HG03135 (cell line): Measurements from ENCODE around the gene LRP3.

ENCODE experiments used
- ATAC-seq: cut with Tn5 transposase; IDR thresholded peaks from one replicate; pipeline ENCODE4 v1.9.1; 2021; ENCODE audit warnings: mild to moderate bottlenecking, moderate library complexity; ENCODE audit not compliant: unreplicated experiment

LRP3 gene

DNA sequence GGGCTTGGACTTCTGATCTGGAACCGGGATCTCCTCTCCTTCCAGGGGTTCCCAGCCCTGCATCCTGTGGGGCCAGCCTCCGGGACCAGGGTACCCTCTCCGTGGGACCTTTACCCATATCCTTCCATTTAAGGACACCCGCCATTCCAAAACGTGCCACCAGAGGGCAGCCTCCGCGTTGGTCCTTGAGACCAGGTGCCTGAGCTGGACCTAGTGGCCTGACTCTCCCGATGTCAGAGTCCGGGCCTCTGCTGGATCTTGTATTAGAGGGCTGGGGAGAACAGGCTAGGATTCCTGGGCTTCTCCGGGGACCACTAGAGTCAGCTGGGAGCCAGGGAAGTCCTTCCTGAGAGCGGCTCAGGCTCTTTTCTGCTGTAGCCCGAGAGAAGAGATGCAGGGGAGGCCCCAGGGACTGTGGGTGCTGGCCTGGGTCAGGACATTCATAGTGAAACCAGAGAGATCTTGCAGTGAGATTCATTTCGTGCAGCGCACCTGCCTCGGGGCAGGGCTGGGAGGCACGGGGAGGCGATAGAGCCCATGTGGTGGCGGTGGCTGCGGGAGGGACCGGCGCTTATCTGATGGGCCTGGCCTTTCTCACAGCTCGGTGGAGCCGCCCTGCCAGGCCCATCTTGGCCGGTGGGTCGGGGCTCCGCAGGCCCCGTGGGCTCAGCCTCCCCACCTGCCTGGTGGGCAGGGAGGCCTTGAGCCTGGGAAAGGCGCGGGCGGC is 41.3 kb downstream of the LRP3 start:
- peak; percentile 86 for ATAC-seq

DNA sequence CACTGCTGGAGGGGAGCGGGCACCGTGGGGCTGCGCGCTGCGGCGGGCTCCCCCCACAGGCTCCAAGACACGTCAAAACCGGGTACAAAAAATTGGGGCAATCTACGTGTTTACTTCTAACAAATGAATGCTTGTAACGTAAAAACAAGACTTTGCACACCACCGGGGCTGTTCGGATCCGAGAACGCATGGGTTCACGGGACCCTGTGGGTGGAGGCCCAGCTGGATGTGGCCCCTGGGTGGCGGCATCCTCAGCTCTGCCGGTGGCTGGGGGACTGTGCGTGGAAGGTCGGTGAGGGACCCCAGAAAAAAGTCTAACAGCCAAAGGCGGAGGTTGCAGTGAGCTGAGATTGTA is 41.8 kb downstream of the LRP3 start:
- ATAC-seq, result no peak

DNA sequence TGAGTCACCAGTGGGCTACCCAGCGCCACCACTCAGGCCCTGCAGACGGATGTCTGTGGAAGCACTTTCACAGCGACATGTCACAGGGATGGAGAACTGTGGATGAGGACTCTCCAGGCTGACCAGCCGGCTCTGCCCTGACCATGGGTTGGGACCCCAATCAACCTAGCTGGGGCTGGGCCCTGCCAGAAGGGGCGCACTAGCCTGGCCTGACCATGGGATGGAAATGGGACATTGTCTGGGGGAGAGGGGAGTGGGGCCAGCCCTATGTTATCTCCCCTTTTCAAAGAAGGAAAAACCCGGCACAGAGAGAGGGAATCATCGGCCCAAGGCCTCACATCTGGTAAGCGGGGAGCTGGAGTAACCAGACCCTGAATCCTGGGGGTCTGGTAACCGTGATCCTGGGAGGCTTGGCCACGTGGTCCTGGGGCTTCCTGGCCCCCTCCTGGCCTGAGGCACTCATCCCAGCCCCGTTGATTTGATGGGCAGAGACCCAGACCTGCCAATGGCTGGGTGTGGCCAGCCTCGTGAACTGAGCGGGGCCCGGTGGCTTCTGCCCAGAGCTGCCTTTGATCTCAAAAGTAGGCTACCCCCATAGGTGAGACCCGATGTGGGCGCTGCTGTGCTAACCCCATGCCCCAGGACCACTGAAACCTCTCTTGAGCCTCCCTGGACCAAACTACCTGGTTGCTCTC is 42.7 kb downstream of the LRP3 start:
- ATAC-seq, result no peak

DNA sequence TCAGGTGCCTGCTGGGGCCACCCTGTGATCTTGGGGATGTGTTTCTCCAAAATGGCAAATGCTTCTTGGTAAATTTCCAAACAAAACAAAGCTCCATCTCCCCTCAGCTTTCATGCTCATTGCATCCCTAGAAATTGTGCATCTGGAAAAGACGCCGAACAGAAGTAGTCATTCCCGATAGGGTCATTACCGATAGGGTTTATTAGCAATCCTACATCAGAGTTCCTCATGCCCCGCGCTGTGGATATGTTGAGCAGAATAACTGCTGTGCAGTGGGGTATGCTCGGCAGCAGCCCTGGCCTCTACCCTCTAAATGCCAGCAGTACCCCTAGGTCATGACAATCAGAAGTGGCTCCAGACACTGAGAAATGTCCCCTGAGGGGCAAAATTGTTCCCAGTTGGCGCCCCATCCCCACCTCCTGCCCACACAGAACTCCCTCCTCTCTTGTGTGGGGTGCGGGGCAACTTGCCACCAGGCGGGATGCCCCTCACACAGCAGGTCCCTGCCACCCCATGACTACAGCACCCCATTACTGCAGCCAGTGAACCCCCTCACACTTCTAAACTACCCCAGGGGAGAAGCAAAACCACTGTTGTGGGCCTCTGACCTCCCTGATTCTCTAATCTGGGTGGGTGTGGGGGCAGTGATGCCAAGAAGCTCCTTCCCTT is 44.5 kb downstream of the LRP3 start:
- ATAC-seq, result no peak

DNA sequence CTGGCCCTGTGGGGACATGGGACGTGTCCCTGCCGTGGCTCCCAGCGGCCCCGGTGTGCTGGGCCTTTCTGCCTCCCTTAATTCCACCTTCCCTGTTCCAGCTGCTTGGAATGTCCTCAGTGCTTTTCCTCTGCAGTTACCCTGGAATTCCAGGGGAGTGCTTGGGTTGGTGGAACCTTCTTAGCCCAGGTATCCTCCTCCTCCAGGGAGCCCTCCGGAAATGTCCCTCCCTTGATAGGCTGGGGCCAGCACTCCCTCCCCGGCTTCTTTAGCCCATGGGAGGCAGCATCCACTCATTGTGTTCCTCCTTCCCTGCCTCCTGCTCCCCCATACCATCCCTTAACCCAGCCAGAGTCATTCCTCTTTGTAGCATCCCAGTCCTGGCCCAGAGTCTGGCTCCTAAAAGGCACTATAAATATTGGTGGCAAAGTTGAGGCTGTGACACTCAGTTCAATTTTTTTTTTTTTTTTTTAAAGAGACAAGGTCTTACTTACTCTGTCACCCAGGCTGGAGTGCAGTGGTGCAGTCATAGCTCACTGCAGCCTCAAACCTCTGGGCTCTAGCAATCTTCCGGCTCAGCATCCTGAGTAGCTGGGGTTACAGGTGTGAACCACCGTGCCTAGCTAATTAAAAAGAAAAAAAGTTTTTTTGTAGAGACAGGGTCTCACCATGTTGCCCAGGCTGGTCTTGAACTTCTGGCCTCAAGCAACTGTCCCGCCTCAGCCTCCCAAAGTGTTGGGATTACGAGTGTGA is 45.3 kb downstream of the LRP3 start:
- no peak for ATAC-seq

DNA sequence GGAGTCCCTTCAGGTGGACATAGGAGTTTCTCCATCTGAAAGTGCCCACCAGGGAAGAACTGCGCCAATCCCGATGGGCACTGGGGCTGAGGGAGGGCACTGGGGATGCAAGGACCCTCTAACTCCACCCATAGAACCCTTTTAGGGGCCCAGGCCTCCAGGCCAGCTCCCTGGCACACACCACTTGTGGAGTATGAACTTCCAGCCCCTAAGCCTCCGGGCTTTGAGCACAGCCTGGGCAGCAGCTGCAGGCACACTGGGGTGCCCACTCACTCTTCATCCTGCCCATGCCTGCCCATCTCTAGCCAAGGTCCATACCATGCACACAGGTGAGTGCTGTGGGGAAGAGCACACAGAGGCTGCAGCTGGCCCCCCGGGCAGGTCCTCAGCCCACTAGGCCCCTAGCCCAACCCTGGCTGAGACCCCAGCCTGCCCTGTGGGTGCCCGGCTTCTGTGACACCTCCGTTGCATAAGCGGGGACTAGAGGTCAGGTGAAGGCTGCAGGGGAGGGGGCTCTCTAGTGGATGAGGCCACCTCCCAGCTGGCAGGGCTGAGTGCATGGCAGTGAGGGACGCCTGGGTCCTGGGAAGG is 46.1 kb downstream of the LRP3 start:
- ATAC-seq, result no peak

DNA sequence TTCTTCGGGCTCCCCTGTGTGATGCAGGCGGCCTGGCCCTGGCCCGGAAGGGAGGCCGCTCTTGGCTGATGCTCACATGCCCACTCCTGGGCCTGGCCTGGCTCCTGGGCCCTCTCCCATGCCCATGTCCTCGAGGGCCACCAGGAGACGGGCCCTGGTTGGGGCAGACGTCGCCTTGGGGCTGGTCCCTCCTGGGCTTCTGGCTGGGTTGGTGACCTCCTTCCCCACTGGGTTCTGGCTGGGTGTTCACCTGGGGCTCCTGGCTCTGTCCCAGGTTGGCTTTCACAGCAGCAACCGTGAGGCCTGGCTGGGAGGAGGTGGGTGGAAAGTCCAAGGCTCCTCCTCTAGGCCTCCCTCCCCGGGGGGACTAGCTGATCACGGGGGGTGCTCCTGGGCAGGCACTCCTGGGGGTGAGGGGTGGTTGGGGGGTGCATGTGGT is 47.0 kb downstream of the LRP3 start:
- no peak for ATAC-seq

DNA sequence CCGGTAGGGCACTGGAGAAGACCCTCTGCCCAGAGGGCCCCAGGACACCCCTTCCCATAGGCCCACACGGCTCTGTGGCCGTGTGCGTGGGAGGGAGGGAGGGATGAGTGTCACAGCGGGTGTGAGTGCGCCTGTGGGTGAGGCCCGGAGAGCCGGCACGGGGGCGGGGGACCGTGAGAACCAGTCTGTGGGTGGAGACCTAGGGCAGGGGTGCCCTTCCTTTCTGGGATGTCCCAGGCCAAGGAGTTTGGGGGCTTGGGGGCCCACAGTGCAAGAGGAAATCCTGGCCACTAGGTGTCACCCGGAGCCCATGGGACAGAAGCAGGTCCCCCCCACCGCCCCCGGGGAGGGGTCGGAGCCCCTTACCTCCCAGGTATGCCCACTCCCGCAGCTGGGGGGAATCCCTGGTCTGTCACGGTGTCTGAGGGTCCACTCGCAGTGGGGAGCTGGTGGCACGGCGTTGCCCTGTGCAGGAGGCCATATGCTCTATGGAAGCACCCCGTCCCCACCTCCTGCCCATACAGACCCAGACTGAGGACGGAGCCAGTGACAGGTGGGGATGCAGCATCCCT is 47.5 kb downstream of the LRP3 start:
- no peak for ATAC-seq

DNA sequence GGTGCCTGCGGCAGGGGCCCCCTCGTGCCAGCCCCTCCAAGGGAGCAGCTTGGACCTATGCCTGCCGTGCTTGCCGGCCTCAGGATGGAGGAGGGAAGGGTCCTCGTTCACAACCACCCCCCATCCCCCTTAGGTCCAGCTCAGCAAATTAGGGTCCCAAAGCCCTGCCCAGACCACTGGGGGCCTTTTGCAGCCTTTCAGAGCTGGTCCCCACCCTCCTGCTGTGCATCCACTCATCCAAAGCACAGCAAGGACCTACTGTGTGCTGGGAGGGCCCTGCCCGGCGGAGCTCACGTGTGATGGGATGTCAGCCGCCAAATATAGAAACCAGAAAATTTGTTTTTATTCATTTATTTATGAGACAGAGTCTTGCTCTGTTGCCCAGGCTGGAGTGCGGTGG is 48.0 kb downstream of the LRP3 start:
- ATAC-seq, result no peak

DNA sequence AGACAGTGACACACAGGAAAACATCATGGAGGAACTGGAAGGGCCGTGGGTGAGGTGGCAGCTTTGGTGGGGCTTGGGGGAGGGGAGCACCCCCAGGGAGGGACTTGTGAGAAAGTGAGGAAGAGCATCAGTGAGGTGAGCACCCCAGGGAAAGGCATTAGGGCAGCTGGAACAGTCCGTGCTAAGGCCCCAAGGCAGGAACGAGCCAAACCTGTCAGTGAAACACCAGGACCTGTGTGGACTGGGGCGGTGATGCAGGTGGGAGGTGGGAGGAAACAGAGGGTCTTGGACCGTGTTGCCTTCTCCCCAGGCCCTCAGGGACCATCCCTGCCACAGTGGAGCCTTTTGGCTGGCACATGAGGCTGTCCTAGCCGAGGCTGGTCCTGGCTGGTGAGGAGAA is 48.8 kb downstream of the LRP3 start:
- ATAC-seq, result no peak

DNA sequence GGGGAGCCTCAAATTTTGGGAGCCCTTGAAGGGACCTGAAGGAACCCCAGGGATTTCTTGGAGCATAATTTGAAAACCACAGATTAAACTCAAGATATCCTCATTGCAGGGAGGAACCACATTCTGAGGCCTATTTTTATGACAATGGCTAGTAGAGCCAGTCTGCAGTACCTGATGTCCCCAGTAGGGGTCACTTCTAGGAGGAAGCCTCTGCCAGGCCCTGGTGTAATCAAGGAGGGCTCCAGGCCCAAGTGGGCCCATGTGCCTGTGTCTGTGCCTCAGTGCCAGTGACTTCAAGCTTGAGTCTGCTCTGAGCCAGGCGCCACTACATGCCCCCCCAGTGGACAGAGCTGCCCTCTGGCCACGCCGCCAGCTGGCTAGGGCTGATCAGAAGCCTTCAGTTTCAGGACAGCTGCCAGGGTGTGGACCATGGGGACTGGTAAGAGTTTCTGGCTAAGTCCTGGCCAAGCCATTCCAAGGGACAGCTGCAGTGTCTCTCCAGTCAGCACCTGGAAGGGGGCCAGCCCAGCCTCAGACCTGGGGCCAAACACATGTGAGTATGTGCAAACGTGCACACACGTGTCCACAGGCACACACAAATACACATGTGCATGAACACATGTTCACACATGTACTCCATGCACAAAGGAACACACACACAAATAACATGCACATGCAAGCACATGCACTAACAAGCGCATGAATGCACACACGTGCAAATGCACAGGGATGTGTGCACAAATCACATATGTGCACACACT is 52.0 kb downstream of the LRP3 start:
- no peak for ATAC-seq

DNA sequence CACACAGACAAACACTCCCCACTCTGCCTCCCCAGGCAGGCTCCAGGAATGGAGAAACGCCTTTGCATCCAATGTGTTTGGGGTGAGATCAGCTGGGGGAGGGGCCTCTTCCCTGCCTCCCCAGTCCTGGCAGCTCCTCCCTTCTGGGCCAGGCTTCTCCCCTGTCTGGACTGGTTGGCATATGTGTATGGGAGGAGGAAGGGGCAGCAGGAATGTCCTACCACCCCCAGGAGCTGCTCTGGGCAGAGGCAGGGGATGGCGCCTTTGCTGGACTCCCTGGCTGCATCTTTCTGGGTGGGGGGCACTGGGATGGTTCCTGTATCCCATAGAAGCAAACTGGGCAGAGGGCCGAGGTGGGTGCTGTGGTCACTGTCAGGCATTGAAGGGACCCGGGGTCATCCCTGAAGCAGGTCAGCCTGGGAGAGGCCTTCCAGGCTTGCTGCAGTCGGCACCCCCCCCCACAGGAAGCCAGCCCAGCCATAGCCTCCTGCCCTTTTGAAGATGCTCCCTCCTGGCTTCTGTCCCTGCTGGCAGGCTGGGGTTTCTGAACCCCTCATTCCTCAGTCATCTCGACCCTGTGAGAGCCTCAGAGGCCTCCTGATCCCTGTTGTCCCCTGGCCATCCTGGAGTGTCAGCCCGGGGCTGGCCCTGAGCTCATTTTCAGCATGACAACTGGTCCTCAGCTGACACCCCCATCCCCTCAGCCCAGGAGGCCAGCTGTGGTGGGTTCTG is 52.7 kb downstream of the LRP3 start:
- no peak for ATAC-seq

DNA sequence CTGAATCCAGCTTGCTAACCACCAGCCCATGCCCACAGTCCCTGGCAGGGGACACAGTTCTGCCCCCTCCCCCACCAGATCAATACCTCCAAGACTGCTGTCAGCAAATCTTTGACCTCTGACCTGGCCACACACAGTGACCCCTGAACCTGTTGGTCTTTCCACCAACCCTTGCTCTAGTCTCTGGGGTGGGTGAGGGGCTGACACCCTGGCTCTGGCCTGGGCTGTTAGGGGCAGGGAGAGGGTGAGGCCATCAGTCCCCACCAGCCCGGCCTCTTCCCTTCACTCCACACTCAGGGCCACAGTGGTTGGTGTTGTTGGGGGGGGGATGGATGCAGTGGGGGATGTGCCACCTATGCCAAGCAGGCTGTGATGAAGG is 53.3 kb downstream of the LRP3 start:
- no peak for ATAC-seq

DNA sequence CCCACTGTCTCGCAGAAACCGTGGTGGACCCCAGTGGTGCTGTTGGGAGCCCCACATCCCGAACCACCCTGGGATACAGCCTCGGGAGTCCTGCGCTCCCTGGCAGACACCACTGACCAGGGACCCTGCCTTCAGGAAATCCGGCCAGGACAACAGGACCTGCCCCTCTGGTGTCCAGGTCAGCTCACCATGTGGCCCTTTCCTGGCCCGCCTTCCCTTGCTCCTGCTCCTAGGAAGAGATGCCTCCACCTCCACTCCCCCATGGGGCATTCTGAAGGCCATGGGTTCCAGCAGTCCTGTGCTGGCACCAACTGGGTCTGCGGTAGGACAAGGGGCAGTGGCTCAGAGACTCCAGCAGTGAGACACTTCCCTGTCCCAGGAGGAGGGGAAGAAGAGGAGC is 54.0 kb downstream of the LRP3 start:
- no peak for ATAC-seq

DNA sequence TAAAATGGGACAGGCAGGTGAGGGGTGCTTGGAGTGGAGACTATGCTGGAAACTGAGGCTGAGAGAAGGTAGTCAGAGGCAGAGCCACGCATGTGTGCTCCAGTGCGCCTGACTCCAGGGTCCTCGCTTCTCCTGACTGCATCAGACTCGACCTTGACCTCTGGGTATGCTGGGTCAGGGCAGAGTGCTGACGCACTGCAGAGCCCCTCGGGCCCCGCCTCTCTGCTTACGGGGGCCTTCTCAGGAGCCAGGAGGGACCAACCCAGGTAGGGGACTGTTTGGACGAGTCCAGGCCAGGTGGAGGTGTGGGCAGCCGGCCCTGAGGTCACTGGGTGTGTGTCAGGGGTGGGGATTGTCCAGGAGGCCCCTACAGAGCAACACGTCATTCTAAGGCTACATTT is 54.4 kb downstream of the LRP3 start:
- no peak for ATAC-seq

DNA sequence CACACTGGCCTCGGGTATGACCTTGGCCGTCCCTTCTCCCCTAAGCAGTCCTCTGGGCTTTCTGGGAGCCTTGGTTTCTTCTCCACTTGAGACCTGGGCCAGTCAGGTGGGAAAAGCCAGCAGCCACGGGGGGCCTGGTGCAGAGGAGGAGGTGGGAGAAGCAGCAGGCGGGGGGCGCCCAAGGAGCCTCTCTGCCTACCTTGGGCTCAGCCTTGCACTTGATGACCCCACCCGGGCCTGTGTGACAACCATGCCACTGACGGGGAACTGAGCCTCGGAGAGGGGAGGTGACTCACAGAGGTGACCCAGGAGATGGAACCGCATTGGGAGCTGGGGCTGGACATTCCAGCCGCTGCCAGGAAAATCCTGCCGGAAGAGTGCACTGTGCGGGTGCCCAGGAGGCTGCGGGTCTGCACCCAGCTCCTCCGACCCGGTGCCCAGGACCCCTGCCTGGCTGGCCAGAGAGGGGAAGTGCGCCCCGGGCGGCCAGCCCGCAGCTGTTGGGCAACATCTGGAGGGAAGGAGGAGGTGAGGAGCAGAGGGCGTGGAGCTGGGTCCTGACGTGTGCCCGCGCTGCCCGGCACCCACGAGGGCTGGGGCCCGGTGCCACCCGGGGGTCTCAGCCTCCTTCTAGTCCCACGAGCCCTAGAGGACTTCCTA is 55.0 kb downstream of the LRP3 start:
- no peak for ATAC-seq

DNA sequence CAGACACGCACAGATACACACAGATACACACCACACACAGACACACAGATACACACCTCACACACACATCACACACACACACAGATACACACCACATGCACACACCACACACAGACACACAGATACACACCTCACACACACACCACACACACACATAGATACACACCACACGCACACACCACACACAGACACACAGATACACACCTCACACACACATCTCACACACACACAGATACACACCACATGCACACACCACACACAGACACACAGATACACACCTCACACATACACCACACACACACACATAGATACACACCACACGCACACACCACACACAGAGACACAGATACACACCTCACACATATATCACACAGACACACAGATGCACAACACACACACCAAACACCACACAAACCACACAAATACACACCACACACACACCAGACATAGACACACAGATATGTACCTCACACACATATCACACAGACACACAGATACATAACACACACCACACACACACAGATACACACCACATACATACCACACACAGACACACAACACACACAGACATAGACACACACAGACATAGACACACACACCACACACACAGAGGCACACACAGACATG is 55.7 kb downstream of the LRP3 start:
- ATAC-seq, result no peak

DNA sequence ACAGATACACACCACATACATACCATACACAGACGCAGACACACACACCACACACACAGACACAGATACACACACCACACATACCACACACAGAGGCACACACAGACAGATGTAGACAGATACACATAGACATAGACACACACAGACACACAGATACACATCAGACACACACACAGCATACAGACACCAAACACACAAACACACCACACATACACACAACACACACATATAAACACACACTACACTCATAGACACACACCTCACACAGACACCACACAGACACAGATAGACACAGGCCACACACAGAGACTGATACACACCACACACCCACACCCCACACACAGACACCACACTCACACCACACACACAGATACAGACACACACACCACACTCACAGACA is 56.4 kb downstream of the LRP3 start:
- no peak for ATAC-seq
